K562 (cell line): ENCODE measurements around the gene CFAP141. TPM values are rescaled to one million over a fixed set of nuclear protein-coding genes. Genes with fewer than 3 reads are reported as not detected.
A peak's percentile ranks its signal among the peaks of the same experiment; 100 is the strongest.

ENCODE experiments used
- ASH1L ChIP-seq: fragments of 450-650 bp; IDR thresholded peaks from 2 replicates; pipeline ENCODE4 v1.6.1; 2018; ENCODE audit warnings: borderline replicate concordance, mild to moderate bottlenecking, low read depth; ENCODE audit not compliant: partially characterized antibody
- BHLHE40 ChIP-seq: IDR thresholded peaks from 2 replicates; pipeline ENCODE4 v1.6.1; 2011; ENCODE audit warnings: low read length, improper control_type of control experiment
- CBX8 ChIP-seq: fragments of 200-600 bp; sonication (generic); IDR thresholded peaks from 2 replicates; pipeline ENCODE4 v1.6.1; 2012; ENCODE audit warnings: borderline replicate concordance, mixed run types, low read depth, mild to moderate bottlenecking, moderate library complexity, mixed read lengths, low read length, control low read depth, inconsistent platforms; ENCODE audit not compliant: poor library complexity, severe bottlenecking; ENCODE audit errors: extremely low read depth
- CHD2 ChIP-seq: IDR thresholded peaks from 2 replicates; pipeline ENCODE4 v1.6.1; 2011; ENCODE audit warnings: low read depth, low read length
- CHD4 ChIP-seq: fragments of 200-600 bp; sonication (generic); IDR thresholded peaks from 3 replicates; pipeline ENCODE4 v1.6.1; 2012; ENCODE audit warnings: low read depth, mild to moderate bottlenecking, mixed read lengths, low read length, inconsistent platforms; ENCODE audit not compliant: insufficient read depth, insufficient replicate concordance, poor library complexity, severe bottlenecking
- KLF13 ChIP-seq: fragments of 450-650 bp; IDR thresholded peaks from 2 replicates; pipeline ENCODE4 v1.6.1; 2016; ENCODE audit warnings: missing genetic modification characterization, low read depth, mild to moderate bottlenecking, missing compliant biosample characterization, moderate library complexity, borderline replicate concordance
- KLF16 ChIP-seq: IDR thresholded peaks from 2 replicates; pipeline ENCODE4 v1.6.1; 2016; ENCODE audit warnings: antibody characterized with exemption
- PHF21A ChIP-seq: fragments of 450-650 bp; IDR thresholded peaks from 2 replicates; pipeline ENCODE4 v1.6.1; 2017; ENCODE audit warnings: low read depth, borderline replicate concordance
- POLR2AphosphoS2 ChIP-seq: IDR thresholded peaks from 2 replicates; pipeline ENCODE4 v1.6.1; 2012; ENCODE audit warnings: low read length, improper control_type of control experiment
- SMAD4 ChIP-seq: fragments of 250-450 bp; sonication (Bioruptor Pico); conservative IDR thresholded peaks from 2 replicates; pipeline ENCODE4 v1.8.0; 2021; ENCODE audit warnings: inconsistent platforms, mild to moderate bottlenecking, moderate library complexity
- SNIP1 ChIP-seq: fragments of 450-650 bp; IDR thresholded peaks from 2 replicates; pipeline ENCODE4 v1.7.1; 2017; ENCODE audit warnings: low read depth, mild to moderate bottlenecking
- ZNF140 ChIP-seq: fragments of 250-450 bp; sonication (Bioruptor Pico); IDR thresholded peaks from 2 replicates; pipeline ENCODE4 v1.8.0; 2021; ENCODE audit warnings: moderate library complexity, mild to moderate bottlenecking, inconsistent platforms
- ZNF184 ChIP-seq: sonication (generic); formaldehyde crosslinking; IDR thresholded peaks from 2 replicates; pipeline ENCODE4 v1.5.0; 2020; ENCODE audit warnings: missing genetic modification reagents
- ZNF197 ChIP-seq: fragments of 200-800 bp; sonication (Bioruptor generic); IDR thresholded peaks from 2 replicates; pipeline ENCODE4 v1.6.1; 2016; ENCODE audit warnings: low read depth, missing genetic modification characterization, missing compliant biosample characterization
- ZNF644 ChIP-seq: fragments of 200-800 bp; sonication (Bioruptor generic); IDR thresholded peaks from 2 replicates; pipeline ENCODE4 v1.6.1; 2016; ENCODE audit warnings: low read depth, missing genetic modification characterization, missing compliant biosample characterization
- polyA plus RNA-seq, 8 experiments: library from polyadenylated mRNA; depleted of rRNA in 4 of 8; stranded (reverse) in 5 of 8; unstranded in 3 of 8; fragments of >200 nt; fragmentation: Nextera tagmentation in 2 of 8; fragmentation: Illumina TruSeq in 1 of 8; extraction: Ambion mirVana in 2 of 8; extraction: Trizol in 1 of 8; gene quantifications; 2 replicates each; pipeline versions ENCODE4 v1.2.1 to v1.2.3, GENCODE V29; 2011 to 2014; ENCODE audit warnings: inconsistent platforms in 1 of 8, missing spikeins in 1 of 8
- total RNA-seq, 7 experiments: library from RNA; depleted of rRNA in 6 of 7; stranded (reverse); fragments of >200 nt in 6 of 7; fragmentation: Illumina TruSeq in 2 of 7; extraction: Trizol in 2 of 7; gene quantifications; 2 replicates each; pipeline versions ENCODE4 v1.2.1 to v1.2.3, GENCODE V29; 2011 to 2021; ENCODE audit warnings: low replicate concordance in 1 of 7
- TF ChIP-seq, protein P1 (sequence below): sonication (generic); formaldehyde crosslinking; IDR thresholded peaks from 2 replicates; pipeline ENCODE4 v1.8.0; 2023; ENCODE audit warnings: missing genetic modification reagents, mild to moderate bottlenecking, borderline replicate concordance
- TF ChIP-seq, protein P2 (sequence below): fragments of 250-450 bp; sonication (Bioruptor Pico); IDR thresholded peaks from 2 replicates; pipeline ENCODE4 v1.4.0; 2020
- TF ChIP-seq, protein P3 (sequence below): fragments of 250-450 bp; sonication (Bioruptor Pico); IDR thresholded peaks from 2 replicates; pipeline ENCODE4 v1.8.0; 2022; ENCODE audit warnings: inconsistent platforms, mild to moderate bottlenecking, moderate library complexity, borderline replicate concordance

Gene CFAP141
- total and polyA plus RNA-seq, 9 of the 15 experiments (the other 6 are each of a cell fraction or from before 2014, with no cell fraction given), result not detected

DNA sequence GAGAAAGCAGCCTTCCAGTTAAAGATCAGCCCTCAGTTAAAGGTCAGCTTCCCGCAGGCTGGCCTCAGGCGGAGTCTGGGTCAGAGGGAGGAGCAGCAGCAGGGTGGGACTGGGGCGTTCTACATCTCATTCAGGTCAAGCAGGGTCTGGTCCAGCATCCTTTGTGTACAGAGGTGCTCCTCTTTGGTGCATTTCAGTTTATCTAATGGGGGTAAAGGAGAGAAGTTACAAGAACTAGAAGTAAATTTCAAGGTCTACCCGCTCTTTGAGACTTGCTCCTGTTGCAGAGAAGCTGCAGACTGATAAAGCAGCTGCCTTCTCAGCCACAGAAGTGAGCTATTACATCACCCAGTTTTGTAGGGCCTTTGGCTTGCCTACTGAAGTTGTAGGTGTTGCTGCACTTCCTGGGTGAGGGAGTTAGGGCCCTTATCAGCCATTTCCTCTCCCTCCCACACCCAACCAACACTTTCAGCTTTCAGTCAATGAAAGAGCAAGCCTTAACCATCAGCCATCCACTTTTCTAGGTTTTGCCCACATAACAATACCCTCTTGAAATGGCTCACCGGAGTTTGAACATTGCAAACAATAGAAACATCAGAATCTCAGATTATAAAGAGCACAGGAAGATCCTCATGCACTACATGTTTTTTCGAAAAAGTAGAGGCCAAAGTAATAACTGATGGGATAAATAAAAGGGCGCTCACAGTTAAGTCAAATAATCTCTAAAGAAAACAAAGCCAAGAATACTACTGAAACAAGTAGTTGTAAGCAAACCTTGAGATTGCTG, 48.4 kb downstream of the CFAP141 start (continued):
- TF ChIP-seq, protein P1, sequence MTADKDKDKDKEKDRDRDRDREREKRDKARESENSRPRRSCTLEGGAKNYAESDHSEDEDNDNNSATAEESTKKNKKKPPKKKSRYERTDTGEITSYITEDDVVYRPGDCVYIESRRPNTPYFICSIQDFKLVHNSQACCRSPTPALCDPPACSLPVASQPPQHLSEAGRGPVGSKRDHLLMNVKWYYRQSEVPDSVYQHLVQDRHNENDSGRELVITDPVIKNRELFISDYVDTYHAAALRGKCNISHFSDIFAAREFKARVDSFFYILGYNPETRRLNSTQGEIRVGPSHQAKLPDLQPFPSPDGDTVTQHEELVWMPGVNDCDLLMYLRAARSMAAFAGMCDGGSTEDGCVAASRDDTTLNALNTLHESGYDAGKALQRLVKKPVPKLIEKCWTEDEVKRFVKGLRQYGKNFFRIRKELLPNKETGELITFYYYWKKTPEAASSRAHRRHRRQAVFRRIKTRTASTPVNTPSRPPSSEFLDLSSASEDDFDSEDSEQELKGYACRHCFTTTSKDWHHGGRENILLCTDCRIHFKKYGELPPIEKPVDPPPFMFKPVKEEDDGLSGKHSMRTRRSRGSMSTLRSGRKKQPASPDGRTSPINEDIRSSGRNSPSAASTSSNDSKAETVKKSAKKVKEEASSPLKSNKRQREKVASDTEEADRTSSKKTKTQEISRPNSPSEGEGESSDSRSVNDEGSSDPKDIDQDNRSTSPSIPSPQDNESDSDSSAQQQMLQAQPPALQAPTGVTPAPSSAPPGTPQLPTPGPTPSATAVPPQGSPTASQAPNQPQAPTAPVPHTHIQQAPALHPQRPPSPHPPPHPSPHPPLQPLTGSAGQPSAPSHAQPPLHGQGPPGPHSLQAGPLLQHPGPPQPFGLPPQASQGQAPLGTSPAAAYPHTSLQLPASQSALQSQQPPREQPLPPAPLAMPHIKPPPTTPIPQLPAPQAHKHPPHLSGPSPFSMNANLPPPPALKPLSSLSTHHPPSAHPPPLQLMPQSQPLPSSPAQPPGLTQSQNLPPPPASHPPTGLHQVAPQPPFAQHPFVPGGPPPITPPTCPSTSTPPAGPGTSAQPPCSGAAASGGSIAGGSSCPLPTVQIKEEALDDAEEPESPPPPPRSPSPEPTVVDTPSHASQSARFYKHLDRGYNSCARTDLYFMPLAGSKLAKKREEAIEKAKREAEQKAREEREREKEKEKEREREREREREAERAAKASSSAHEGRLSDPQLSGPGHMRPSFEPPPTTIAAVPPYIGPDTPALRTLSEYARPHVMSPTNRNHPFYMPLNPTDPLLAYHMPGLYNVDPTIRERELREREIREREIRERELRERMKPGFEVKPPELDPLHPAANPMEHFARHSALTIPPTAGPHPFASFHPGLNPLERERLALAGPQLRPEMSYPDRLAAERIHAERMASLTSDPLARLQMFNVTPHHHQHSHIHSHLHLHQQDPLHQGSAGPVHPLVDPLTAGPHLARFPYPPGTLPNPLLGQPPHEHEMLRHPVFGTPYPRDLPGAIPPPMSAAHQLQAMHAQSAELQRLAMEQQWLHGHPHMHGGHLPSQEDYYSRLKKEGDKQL (CRISPR knock-in tag), result no peak
- TF ChIP-seq ZNF197 (CRISPR knock-in tag) (peak; percentile 45; the same call in 1 of the 2 replicates), SMAD4 (peak; percentile 94), ZNF140 (CRISPR knock-in tag) (no peak), CHD2 (no peak), POLR2AphosphoS2 (0 out of 2 replicates have a peak, but pooled peaks have one; percentile 34), ASH1L (peak; percentile 38), ZNF184 (CRISPR knock-in tag) (no peak), KLF16 (peak; percentile 76), CBX8 (no peak), BHLHE40 (peak; percentile 53), SNIP1 (no peak), ZNF644 (tag) (peak; percentile 82), PHF21A (0 out of 2 replicates have a peak, but pooled peaks have one; percentile 7), CHD4 (no peak), KLF13 (tag) (peak; percentile 64; the same call in 1 of the 2 replicates)
- TF ChIP-seq, protein P2, sequence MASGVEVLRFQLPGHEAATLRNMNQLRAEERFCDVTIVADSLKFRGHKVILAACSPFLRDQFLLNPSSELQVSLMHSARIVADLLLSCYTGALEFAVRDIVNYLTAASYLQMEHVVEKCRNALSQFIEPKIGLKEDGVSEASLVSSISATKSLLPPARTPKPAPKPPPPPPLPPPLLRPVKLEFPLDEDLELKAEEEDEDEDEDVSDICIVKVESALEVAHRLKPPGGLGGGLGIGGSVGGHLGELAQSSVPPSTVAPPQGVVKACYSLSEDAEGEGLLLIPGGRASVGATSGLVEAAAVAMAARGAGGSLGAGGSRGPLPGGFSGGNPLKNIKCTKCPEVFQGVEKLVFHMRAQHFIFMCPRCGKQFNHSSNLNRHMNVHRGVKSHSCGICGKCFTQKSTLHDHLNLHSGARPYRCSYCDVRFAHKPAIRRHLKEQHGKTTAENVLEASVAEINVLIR, result no peak
- TF ChIP-seq, protein P3, sequence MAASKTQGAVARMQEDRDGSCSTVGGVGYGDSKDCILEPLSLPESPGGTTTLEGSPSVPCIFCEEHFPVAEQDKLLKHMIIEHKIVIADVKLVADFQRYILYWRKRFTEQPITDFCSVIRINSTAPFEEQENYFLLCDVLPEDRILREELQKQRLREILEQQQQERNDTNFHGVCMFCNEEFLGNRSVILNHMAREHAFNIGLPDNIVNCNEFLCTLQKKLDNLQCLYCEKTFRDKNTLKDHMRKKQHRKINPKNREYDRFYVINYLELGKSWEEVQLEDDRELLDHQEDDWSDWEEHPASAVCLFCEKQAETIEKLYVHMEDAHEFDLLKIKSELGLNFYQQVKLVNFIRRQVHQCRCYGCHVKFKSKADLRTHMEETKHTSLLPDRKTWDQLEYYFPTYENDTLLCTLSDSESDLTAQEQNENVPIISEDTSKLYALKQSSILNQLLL, result no peak
